ENCODE data around the gene CACNA1D. TPM values are rescaled to one million over a fixed set of nuclear protein-coding genes. Genes with fewer than 3 reads are reported as not detected.
"Not testable (repeated sequence)": the region's sequence is repeated elsewhere in the genome, so short reads cannot be mapped to it uniquely, and the experiment has no call there.

Gene CACNA1D
- total RNA-seq, 2 donors from 2014 or later = 9.9 to 20.4 TPM

DNA sequence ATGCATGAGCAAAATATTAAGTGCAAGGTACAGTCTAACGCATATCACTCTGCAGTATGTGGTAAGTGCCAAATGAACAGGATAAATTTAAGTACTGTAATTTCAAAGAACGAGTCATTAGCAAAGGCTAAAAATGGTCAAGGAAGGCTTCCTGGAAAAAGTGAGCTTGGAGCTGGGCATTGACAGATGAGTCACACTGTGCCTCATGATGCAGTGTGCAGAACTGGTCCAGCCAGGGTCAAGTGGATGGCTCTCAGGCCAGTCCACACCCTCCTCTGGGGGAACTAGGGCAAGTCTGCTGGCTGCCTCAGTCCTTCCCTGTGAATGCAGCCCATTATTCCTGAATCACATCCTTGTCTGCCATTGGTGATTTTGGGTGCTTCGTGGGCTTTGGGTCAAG is 76.3 kb downstream of the CACNA1D start:
- H3K4me1 ChIP-seq = no peaks in the 10 kb centered on the region
- H3K9me3 ChIP-seq = no peaks in the 10 kb centered on the region
- H3K27ac ChIP-seq = no peak overlapping the region
- ATAC-seq (no peak), DNase-seq (peak in 1 of 4 donors; percentile 18)
- intact Hi-C loops (cut with DNase I) = no loop called here
- H3K36me3 ChIP-seq (replicated peaks in 1 of 2; ENCODE audit: insufficient read depth in 1 of 2, low read depth in 2 of 2) = no peaks in the 10 kb centered on the region
- H3K4me3 ChIP-seq = no peak overlapping the region
- H3K27me3 ChIP-seq = no peaks in the 10 kb centered on the region
- 65 to 68% methylated on average over 3 of the region's 3 CpGs for WGBS, 2 donors
- TF ChIP-seq, protein P1, sequence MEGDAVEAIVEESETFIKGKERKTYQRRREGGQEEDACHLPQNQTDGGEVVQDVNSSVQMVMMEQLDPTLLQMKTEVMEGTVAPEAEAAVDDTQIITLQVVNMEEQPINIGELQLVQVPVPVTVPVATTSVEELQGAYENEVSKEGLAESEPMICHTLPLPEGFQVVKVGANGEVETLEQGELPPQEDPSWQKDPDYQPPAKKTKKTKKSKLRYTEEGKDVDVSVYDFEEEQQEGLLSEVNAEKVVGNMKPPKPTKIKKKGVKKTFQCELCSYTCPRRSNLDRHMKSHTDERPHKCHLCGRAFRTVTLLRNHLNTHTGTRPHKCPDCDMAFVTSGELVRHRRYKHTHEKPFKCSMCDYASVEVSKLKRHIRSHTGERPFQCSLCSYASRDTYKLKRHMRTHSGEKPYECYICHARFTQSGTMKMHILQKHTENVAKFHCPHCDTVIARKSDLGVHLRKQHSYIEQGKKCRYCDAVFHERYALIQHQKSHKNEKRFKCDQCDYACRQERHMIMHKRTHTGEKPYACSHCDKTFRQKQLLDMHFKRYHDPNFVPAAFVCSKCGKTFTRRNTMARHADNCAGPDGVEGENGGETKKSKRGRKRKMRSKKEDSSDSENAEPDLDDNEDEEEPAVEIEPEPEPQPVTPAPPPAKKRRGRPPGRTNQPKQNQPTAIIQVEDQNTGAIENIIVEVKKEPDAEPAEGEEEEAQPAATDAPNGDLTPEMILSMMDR (IDR thresholded peaks at IDR 0.05) = no peak
- no peak for TF ChIP-seq POLR2A (IDR thresholded peaks at IDR 0.05)

DNA sequence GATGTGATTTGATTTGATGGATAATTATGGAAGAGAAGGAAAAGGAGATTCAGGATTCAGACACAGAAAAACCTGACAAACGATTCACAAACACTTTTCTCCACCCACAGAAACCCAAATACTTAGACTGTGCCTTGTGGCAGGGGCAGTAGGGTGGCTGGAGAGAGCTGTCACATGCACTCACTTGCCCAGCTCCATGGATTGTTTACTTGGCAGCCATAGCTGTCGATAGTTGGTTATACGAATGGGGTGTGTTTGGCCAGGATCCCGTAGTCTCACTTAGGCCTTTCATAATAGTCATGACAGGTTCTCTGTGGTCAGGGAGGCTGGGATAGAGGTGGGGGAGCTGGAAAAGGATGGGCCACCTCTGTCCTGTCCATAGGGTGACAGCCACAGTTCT is 76.9 kb downstream of the CACNA1D start:
- no peak for DNase-seq
- intact Hi-C loops (cut with DNase I) = no loop called here
- no peak overlapping the region for H3K27ac ChIP-seq
- no peaks in the 10 kb centered on the region for H3K36me3 ChIP-seq (replicated peaks in 1 of 2; ENCODE audit: insufficient read depth in 1 of 2, low read depth in 2 of 2)
- no peaks in the 10 kb centered on the region for H3K4me1 ChIP-seq
- no peaks in the 10 kb centered on the region for H3K9me3 ChIP-seq
- no peaks in the 10 kb centered on the region for H3K27me3 ChIP-seq
- 20 to 23% methylated on average over 4 of the region's 4 CpGs for WGBS, 2 donors
- no peak overlapping the region for H3K4me3 ChIP-seq
- no peak for ATAC-seq
- no peak for TF ChIP-seq POLR2A (IDR thresholded peaks at IDR 0.05)
- TF ChIP-seq, protein P1 (IDR thresholded peaks at IDR 0.05) = no peak

DNA sequence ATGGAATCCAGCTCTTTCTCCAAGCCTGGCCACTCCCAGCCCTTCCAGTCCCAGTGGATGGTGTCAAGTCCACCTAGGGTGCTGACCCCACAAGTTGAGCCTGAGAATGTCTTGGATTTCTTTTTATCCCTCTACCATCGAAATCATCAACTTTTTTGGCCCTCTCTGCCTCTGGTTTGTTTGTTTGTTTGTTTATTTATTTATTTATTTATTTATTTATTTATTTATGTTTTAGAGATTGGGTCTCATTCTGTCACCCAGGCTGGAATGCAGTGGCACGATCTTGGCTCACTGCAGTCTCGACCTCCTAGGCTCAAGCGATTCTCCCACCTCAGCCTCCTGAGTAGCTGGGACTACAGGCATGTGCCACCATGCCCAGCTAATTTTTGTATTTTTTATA is 77.8 kb downstream of the CACNA1D start:
- H3K27ac ChIP-seq; H3K4me3 ChIP-seq; H3K36me3 ChIP-seq (replicated peaks in 1 of 2; ENCODE audit: insufficient read depth in 1 of 2, low read depth in 2 of 2); H3K9me3 ChIP-seq; DNase-seq; ATAC-seq; intact Hi-C loops (cut with DNase I); H3K27me3 ChIP-seq; H3K4me1 ChIP-seq: not testable (repeated sequence)
- 89% methylated on average over 4 of the region's 4 CpGs for WGBS, 2 donors

DNA sequence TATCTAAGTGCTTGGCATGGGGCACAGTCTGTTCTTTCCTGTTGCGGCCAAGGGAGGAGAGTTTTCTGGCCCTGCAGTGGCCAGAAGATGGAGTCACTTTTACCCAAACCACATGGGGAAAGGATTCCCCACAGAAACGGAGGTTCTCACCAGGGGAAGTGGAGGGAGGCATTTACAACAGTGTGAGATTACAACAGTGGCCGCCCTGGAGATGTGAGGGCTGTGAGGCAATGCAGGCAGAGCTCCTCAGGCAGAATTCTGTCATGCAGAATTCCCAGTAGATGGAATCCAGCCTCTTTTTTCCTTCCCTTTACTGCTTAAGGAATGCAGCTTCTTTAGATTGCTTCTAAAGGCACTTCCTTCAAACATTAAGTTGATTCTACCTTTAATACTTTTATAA is 83.1 kb downstream of the CACNA1D start:
- no peaks in the 10 kb centered on the region for H3K27me3 ChIP-seq
- H3K4me1 ChIP-seq = no peaks in the 10 kb centered on the region
- H3K27ac ChIP-seq = no peak overlapping the region
- ATAC-seq = no peak
- WGBS, 2 donors = 66 to 76% methylated on average over 3 of the region's 3 CpGs
- no peaks in the 10 kb centered on the region for H3K36me3 ChIP-seq (replicated peaks in 1 of 2; ENCODE audit: insufficient read depth in 1 of 2, low read depth in 2 of 2)
- H3K4me3 ChIP-seq = no peak overlapping the region
- no peak for TF ChIP-seq POLR2A (IDR thresholded peaks at IDR 0.05)
- TF ChIP-seq, protein P1 (IDR thresholded peaks at IDR 0.05) = no peak
- DNase-seq = no peak
- no peaks in the 10 kb centered on the region for H3K9me3 ChIP-seq
- intact Hi-C loops (cut with DNase I) = no loop called here

DNA sequence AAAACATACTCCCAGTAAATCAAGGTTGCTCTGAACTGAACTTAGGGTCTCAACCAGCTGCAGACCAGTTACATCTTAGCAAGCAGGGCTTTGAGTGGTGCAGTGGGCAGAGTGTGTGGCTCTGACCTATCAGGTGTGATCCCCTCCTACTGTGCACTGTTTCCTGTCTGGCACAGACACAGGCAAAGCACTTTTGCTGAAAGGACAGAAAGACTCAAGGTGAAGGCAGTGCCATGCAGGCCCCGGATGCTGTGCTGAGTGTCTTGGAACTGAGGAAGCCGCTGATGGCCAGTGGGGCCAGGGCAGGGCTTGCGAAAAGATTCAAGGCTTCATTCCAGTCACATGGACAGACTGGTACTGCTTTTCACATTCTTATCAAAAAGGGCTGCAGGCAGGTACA is 85.2 kb downstream of the CACNA1D start:
- no peak for ATAC-seq
- TF ChIP-seq, protein P1 (IDR thresholded peaks at IDR 0.05) = no peak
- no peak for TF ChIP-seq POLR2A (IDR thresholded peaks at IDR 0.05)
- no peaks in the 10 kb centered on the region for H3K27me3 ChIP-seq
- H3K27ac ChIP-seq = no peak overlapping the region
- no peak overlapping the region for H3K4me3 ChIP-seq
- no peak for DNase-seq
- intact Hi-C loops (cut with DNase I) = no loop called here
- H3K4me1 ChIP-seq = no peaks in the 10 kb centered on the region
- no peaks in the 10 kb centered on the region for H3K9me3 ChIP-seq
- no peaks in the 10 kb centered on the region for H3K36me3 ChIP-seq (replicated peaks in 1 of 2; ENCODE audit: insufficient read depth in 1 of 2, low read depth in 2 of 2)
- WGBS, 2 donors = 72 to 100% methylated on average over 1 to 3 of the region's 3 CpGs

All from body of pancreas (tissue), 4 donors.